PC-9 (cell line): ENCODE measurements around the gene FARP1. TPM values are rescaled to one million over a fixed set of nuclear protein-coding genes. Genes with fewer than 3 reads are reported as not detected.

ENCODE experiments used
- BruUV-seq: library from RNA; stranded (reverse); fragments of 400-500 nt; replicated peaks from 2 replicates; lab custom pipeline; 2021; lab: Mats Ljungman, UMichigan
- CTCF ChIA-PET: fragments of 300-600 bp; sonication (Branson Sonifier 250); formaldehyde crosslinking; loops from one replicate; lab custom pipeline; 2022; ENCODE audit warnings: antibody characterized with exemption; lab: Charles Lee
- POLR2A ChIA-PET: fragments of 300-600 bp; sonication (Branson Sonifier 250); formaldehyde crosslinking; loops from one replicate; lab custom pipeline; 2022; ENCODE audit warnings: antibody characterized with exemption; ENCODE audit not compliant: unreplicated experiment; lab: Charles Lee
- DNase-seq, 2 experiments: peaks; one replicate each; pipeline versions ENCODE4 v3.0.0 to v3.0.0-alpha.2; 2015 to 2022; ENCODE audit warnings: mixed read lengths in 1 of 2
- H2AFZ ChIP-seq: fragments of 200-600 bp; sonication (generic); 2 replicates; pipeline ENCODE4 v1.8.1; 2017; ENCODE audit warnings: antibody characterized with exemption
- H3F3A ChIP-seq: fragments of 200-600 bp; sonication (generic); 2 replicates; pipeline ENCODE4 v1.8.1; 2017; ENCODE audit warnings: antibody characterized with exemption, mild to moderate bottlenecking, low read depth; ENCODE audit not compliant: insufficient read depth
- H3K27ac ChIP-seq: fragments of 200-600 bp; sonication (generic); 2 replicates; pipeline ENCODE4 v1.6.1; 2016; ENCODE audit warnings: mixed run types
- H3K27me3 ChIP-seq: fragments of 200-600 bp; sonication (generic); 2 replicates; pipeline ENCODE4 v1.6.1; 2016; ENCODE audit warnings: low read depth, mixed run types; ENCODE audit not compliant: insufficient read depth
- H3K36me3 ChIP-seq: fragments of 200-600 bp; sonication (generic); 2 replicates; pipeline ENCODE4 v1.6.1; 2016; ENCODE audit warnings: low read depth, mixed run types
- H3K4me1 ChIP-seq: fragments of 200-600 bp; sonication (generic); replicated peaks from 2 replicates; pipeline ENCODE4 v1.6.1; 2016; ENCODE audit warnings: mixed run types; ENCODE audit not compliant: insufficient read depth
- H3K4me2 ChIP-seq: fragments of 200-600 bp; sonication (generic); 2 replicates; pipeline ENCODE4 v1.6.1; 2017; ENCODE audit warnings: mixed run types
- H3K4me3 ChIP-seq: fragments of 200-600 bp; sonication (generic); 2 replicates; pipeline ENCODE4 v1.6.1; 2016; ENCODE audit warnings: mixed run types
- H3K79me2 ChIP-seq: fragments of 200-600 bp; sonication (generic); 2 replicates; pipeline ENCODE4 v1.6.1; 2017; ENCODE audit warnings: low read depth, mixed run types
- H3K9me2 ChIP-seq: fragments of 200-600 bp; sonication (generic); 2 replicates; pipeline ENCODE4 v1.8.1; 2017; ENCODE audit warnings: mild to moderate bottlenecking; ENCODE audit not compliant: insufficient read depth
- H3K9me3 ChIP-seq: fragments of 200-600 bp; sonication (generic); 2 replicates; pipeline ENCODE4 v1.8.1; 2016; ENCODE audit warnings: low read depth; ENCODE audit not compliant: insufficient read depth
- H4K20me1 ChIP-seq: fragments of 200-600 bp; sonication (generic); 2 replicates; pipeline ENCODE4 v1.8.1; 2017; ENCODE audit not compliant: insufficient read depth
- EZH2 ChIP-seq: fragments of 200-600 bp; sonication (generic); IDR thresholded peaks from 2 replicates; pipeline ENCODE4 v1.8.0; 2017; ENCODE audit warnings: antibody characterized with exemption, low read depth
- intact Hi-C: fragments of 100-400 bp; cut with micrococcal nuclease; formaldehyde crosslinking; loops from one replicate; pipeline ENCODE4 v1.10.0; 2022; ENCODE audit not compliant: unreplicated experiment
- total RNA-seq: library from RNA; stranded (reverse); gene quantifications from 2 replicates; pipeline ENCODE4 v1.2.3, GENCODE V29; 2021
- TF ChIP-seq, protein P1 (sequence below): fragments of 200-600 bp; sonication (generic); conservative IDR thresholded peaks from 2 replicates; pipeline ENCODE4 v1.6.1; 2017; ENCODE audit warnings: mixed run types, antibody characterized with exemption, mild to moderate bottlenecking, moderate library complexity

FARP1 gene
- total RNA-seq, 1 experiment from 2014 or later = 62.1 TPM

GRCh38 chr13:98420554-98421175, 277.8 kb downstream of the FARP1 start:
- Histone ChIP-seq H3K36me3 (no peaks in the 10 kb centered on the region; the same call in none of the 2 replicates), H3K27me3 (no peaks in the 10 kb centered on the region), H3K4me2 (no peak overlapping the region), H3K27ac (no peak overlapping the region), H3F3A (peaks cover 17% of the 10 kb centered on the region), H3K9me2 (no peaks in the 10 kb centered on the region), H3K4me3 (no peak overlapping the region), H4K20me1 (peaks cover 3% of the 10 kb centered on the region; the same call in 1 of the 2 replicates), H3K9me3 (no peaks in the 10 kb centered on the region), H3K4me1 (peaks cover 21% of the 10 kb centered on the region), H3K79me2 (no peaks in the 10 kb centered on the region), H2AFZ (no peak overlapping the region)
- POLR2A ChIA-PET = no interaction called here
- no TSS peak for BruUV-seq
- DNase-seq = no peak
- intact Hi-C loops = no loop called here
- CTCF ChIA-PET = no interaction called here
- TF ChIP-seq, protein P1, sequence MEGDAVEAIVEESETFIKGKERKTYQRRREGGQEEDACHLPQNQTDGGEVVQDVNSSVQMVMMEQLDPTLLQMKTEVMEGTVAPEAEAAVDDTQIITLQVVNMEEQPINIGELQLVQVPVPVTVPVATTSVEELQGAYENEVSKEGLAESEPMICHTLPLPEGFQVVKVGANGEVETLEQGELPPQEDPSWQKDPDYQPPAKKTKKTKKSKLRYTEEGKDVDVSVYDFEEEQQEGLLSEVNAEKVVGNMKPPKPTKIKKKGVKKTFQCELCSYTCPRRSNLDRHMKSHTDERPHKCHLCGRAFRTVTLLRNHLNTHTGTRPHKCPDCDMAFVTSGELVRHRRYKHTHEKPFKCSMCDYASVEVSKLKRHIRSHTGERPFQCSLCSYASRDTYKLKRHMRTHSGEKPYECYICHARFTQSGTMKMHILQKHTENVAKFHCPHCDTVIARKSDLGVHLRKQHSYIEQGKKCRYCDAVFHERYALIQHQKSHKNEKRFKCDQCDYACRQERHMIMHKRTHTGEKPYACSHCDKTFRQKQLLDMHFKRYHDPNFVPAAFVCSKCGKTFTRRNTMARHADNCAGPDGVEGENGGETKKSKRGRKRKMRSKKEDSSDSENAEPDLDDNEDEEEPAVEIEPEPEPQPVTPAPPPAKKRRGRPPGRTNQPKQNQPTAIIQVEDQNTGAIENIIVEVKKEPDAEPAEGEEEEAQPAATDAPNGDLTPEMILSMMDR = no peak
- TF ChIP-seq EZH2 = no peak

GRCh38 chr13:98422046-98422445, 279.2 kb downstream of the FARP1 start:
- Histone ChIP-seq H3K4me2 (no peak overlapping the region), H3K9me3 (no peaks in the 10 kb centered on the region), H3K27me3 (no peaks in the 10 kb centered on the region), H3K4me1 (peaks cover 9% of the 10 kb centered on the region), H3K4me3 (no peak overlapping the region), H3K9me2 (no peaks in the 10 kb centered on the region), H3K79me2 (no peaks in the 10 kb centered on the region), H4K20me1 (no peaks in the 10 kb centered on the region), H3K27ac (no peak overlapping the region), H3K36me3 (no peaks in the 10 kb centered on the region; the same call in none of the 2 replicates), H2AFZ (no peak overlapping the region), H3F3A (peaks cover 6% of the 10 kb centered on the region)
- no TSS peak for BruUV-seq
- intact Hi-C loops = no loop called here
- ChIA-PET CTCF (interaction anchor here (0.6 kb wide), 1 partner anchor 57 kb away, joined by 4 read pairs; no protein-coding TSS in a partner anchor), POLR2A (no interaction called here)
- TF ChIP-seq, protein P1 = no peak
- no peak for TF ChIP-seq EZH2
- DNase-seq = no peak

GRCh38 chr13:98423417-98423816, 280.5 kb downstream of the FARP1 start:
- CTCF ChIA-PET = no interaction called here
- H3K4me3 ChIP-seq = no peak overlapping the region
- no peaks in the 10 kb centered on the region for H3K27me3 ChIP-seq
- no peaks in the 10 kb centered on the region for H3K4me1 ChIP-seq
- DNase-seq = no peak
- BruUV-seq = no TSS peak
- no peaks in the 10 kb centered on the region for H4K20me1 ChIP-seq
- no peak overlapping the region for H3K27ac ChIP-seq
- H3K36me3 ChIP-seq = no peaks in the 10 kb centered on the region; the same call in 1 of the 2 replicates
- no peaks in the 10 kb centered on the region for H3K9me2 ChIP-seq
- no peaks in the 10 kb centered on the region for H3F3A ChIP-seq
- no peak overlapping the region for H2AFZ ChIP-seq
- POLR2A ChIA-PET = no interaction called here
- H3K79me2 ChIP-seq = no peaks in the 10 kb centered on the region
- TF ChIP-seq EZH2 = no peak
- TF ChIP-seq, protein P1 = no peak
- intact Hi-C loops = no loop called here
- H3K9me3 ChIP-seq = no peaks in the 10 kb centered on the region
- H3K4me2 ChIP-seq = no peak overlapping the region
